Myocyte (in vitro differentiated cells): ENCODE results near the gene GLMP. TPM values are rescaled to one million over a fixed set of nuclear protein-coding genes. Genes with fewer than 3 reads are reported as not detected.
"Not testable (repeated sequence)": the region's sequence is repeated elsewhere in the genome, so short reads cannot be mapped to it uniquely, and the experiment has no call there.

Experiments
- DNase-seq: peaks from one replicate; pipeline ENCODE4 v3.0.0-alpha.2; 2012; ENCODE audit warnings: low read depth
- polyA plus RNA-seq: library from polyadenylated mRNA; unstranded; fragments of >200 nt; gene quantifications from one replicate; pipeline ENCODE4 v1.2.1, GENCODE V29; 2012; ENCODE audit warnings: missing spikeins
- total RNA-seq: library from RNA; depleted of rRNA; stranded (reverse); fragments of >200 nt; gene quantifications from 2 replicates; pipeline ENCODE4 v1.2.3, GENCODE V29; 2014

The GLMP gene, protein sequence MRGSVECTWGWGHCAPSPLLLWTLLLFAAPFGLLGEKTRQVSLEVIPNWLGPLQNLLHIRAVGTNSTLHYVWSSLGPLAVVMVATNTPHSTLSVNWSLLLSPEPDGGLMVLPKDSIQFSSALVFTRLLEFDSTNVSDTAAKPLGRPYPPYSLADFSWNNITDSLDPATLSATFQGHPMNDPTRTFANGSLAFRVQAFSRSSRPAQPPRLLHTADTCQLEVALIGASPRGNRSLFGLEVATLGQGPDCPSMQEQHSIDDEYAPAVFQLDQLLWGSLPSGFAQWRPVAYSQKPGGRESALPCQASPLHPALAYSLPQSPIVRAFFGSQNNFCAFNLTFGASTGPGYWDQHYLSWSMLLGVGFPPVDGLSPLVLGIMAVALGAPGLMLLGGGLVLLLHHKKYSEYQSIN
- total RNA-seq, result 32.8 and 41.1 TPM in 2 replicates
- polyA plus RNA-seq, result 42.2 TPM

DNA sequence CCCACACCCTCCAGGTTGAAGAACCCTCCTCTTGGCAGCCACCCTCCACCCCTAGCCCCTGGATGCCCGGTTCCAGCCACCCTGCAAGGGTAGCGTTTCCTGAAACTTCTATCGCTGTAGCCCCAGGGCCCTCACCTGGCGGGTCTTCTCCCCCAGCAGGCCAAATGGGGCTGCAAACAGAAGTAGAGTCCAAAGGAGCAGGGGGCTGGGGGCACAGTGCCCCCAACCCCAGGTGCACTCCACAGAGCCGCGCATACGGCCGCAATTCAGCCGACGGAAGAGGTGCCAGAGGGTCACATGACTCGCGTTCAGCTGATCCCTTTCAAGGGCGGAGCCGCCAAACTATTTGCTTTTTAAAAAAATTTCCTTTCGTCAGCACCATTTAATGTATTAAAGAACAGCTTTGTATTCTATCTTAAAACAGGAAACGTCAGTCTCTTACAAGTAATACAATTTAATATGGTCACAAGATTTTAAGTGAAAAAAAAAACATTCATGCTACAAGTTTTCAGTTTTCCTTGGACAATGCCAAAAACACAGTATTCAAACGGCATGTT, at the start of gene GLMP:
Gene GLMP, minus strand, starts transcription at position 289 of the 557 bp plus-strand sequence. Its CDS starts 34 bp downstream, at position 255.
- peak; percentile 49 for DNase-seq

DNA sequence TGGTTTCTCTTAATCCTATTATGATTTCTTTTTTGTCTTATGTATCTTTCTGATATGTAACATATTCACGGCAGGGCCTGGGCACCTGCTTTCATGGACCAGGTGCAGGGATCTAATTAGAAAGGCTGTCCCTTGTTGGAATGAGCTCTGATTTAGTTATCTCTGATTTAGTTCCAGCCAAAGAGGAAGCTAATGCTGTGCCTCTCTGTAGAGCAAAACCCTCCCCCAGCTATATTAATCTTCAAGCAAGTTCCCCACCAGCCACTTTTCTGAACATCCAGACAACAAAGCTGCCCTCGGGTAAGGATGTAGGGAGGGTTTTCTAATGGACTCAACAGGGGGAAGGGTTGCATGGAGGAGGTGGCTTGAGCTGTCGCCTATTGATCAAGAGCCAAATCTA, 48.9 kb upstream of the GLMP start:
- peak; percentile 6 for DNase-seq

DNA sequence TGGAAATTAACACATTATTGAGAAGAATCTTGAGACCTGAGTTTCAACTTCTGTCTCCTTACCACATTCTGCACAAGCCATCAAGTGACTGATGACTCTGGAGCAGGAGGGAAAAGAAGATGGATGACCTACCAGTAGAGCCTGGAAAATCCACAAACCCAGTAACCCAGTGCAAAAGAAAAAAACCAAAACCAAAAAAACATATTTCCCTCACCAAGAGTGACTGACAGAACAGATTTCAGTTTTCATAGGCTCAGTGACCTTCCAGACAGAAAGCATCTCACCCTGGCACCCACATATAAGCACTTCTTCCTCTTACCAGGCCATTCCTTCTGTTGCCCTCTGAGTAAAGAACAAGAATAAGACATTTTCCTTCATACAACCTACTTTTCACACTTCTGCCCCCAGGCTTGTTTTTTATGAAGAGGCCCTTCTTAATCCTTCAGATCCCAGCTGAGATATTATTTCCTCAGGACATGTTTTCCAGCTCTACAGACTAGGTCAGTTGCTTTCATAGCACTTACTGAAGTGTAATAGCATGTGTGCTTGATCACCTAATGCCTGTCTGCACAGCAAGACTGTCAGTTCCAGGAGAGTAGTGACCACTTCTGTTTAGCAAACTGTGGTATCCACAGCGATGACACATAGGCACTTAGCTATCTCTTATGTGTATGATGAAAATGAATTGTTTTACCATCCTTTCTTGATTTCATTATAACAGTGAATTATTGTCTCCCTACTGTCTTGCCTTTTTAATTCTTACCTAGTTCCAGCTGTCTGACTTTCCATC, 46.9 kb upstream of the GLMP start:
- peak; percentile 10 for DNase-seq

DNA sequence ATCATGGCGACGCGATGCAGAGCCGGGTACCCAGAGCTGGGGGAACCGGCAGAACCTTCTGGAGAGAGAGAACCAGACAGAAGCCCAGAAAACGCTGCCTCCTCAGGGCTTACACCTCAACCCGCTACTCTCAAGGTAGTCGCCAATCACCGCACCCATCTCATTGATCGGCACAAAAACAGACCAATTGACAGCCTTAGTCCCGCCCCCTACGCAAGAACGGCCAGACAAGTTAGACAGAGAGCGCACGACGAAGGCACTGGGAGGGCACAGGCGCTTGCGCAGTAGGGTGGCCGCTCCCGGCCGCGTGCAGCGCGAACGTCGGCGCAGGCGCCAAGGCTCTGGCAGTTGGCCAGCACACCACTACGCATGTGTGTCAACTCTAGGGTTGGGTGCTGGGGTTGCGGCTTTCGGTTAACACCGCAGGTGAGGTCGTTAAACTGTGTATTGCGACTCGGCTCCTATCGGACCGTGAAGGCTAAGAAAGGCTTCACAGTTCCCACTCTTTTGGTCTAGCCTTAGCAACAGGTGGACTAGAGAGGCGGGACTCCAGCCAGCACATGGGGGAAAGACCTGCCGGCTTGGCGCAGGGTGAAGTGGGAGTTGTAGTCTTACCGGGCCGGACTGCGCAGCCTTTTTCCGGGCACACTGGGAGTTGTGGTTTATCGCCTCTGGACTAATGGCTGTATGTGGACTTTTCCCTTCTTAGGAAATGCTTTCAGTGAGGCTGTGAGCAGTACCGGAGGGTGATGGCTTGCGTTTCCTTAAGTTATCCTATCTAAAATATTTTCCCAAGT, 42.9 kb upstream of the GLMP start, which contains the start of the genes CCT3 and TSACC:
Gene CCT3, minus strand, starts transcription at position 113 of the 797 bp plus-strand sequence. Its CDS starts 108 bp downstream, at position 5.
Gene TSACC, plus strand, starts transcription at position 347 of the 797 bp plus-strand sequence. CDS start 1,232 bp downstream, outside the sequence.
- peak; percentile 100 for DNase-seq

DNA sequence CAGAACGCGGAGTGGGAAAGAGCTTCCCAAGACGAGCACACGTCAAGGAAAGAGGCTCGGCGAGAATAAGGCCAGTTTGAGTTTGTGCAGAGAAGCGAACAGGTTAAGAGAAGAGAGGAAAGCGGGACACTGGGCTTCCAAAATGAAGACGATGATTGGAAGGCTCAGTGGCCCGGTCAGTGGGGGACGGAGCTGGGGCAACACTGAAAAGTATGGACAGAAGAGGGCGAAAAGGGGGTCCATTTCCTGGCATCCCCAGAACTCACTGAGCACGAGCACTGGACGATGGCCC, 42.4 kb upstream of the GLMP start:
- DNase-seq, result no peak

DNA sequence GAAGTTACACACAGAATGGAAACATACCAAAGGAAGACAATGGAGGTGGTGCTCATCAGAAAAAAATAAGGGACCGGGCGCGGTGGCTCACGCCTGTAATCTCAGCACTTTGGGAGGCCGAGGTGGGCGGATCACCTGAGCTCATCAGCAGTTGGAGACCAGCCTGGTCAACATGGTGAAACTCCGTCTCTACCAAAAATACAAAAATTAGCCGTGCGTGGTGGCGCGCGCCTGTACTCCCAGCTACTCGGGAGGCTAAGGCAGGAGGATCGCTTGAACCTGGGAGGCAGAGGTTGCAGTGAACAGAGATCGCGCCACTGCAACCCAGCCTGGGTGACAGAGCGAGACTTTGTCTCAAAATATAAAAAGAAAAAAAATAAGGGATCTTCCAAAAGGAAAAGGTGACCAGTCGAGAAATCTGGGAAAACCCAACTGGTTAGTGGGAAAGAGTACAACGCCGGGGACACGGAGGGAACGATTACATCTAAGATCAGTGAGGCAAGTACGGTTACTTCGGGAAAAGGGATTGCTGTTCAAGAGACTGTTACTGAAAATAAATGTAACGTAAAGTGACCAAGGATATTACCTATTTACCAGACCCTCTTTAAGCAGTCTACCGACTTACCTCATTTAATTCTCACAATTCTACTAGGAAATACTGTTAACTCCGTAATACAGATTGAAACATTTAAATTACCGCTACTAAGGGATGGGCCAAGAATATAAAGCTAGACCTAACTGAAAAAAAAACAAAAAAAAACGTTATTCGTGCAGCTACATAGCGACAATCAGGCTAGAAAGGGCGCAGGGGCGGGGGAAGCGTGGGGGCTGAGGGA, 41.8 kb upstream of the GLMP start:
- no peak for DNase-seq

DNA sequence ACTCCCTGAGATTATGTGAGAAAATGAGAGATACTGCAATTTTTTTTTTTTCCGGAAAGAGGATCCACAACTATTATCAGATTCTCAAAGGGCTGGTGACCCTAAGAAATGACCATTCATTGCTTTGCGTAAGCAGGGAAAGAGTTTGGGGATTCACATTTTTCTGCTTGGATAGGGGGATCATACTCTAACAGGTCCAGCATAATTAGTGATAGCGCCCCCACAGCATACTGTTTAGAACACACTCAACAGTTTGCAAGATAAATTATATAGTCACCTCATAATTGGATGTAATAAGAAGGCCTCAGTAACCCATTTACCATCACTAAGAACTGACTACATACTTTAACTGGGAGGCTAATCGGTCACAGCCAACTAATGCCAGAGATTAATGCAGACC, 40.8 kb upstream of the GLMP start:
- DNase-seq, result no peak

DNA sequence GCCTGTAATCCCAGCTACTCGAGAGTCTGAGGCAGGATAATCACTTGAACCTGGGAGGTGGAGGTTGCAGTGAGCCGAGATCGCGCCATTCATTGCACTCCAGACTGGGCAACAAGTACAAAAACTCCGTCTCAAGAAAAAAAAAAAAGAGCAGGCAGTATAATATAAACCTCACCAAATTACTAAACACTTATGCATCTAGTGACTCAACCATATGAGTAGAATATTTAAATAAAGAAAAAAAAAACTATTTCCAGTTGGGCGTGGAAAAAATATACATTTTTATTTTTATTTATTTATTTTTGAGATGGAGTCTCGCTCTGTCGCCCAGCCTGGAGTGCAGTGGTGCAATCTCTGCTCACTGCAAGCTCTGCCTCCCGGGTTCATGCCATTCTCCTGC, 27.7 kb upstream of the GLMP start:
- not testable (repeated sequence) for DNase-seq

DNA sequence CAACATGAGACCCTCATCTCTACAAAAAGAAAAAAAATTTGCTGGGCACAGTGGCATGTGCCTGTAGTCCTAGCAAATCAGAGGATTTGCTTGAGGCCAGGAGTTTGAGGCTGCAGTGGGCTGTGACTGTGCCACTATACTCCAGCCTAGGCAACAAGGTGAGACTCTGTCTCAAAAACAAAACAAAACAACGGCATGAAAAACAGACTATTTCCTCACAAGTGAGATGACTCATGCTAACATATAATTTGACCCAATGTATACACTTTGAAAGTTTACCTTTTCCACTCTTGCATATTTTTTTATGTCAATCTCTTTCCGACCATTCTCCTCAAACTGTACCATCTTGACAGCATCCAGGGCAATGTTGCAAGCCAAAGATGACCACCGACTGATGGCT, 25.1 kb upstream of the GLMP start:
- DNase-seq, result no peak

DNA sequence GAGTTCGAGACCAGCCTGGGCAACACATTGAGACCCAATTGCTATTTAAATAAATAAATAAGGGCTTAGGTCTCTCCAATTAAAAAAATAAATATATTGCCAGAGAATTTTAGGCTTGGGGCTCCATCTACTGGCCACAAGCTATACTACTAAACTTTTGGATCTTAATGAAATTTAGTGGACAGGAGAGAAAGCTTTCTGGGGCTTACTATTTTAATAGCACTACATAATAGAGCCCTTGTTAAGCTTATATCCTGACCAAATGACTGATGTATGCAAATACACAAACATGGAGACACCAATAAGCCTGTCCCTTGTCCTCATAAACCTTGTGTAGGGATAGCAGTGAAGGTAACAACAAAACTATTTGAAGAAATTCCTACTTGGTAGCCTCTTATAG, 24.2 kb upstream of the GLMP start:
- DNase-seq, result peak; percentile 45

DNA sequence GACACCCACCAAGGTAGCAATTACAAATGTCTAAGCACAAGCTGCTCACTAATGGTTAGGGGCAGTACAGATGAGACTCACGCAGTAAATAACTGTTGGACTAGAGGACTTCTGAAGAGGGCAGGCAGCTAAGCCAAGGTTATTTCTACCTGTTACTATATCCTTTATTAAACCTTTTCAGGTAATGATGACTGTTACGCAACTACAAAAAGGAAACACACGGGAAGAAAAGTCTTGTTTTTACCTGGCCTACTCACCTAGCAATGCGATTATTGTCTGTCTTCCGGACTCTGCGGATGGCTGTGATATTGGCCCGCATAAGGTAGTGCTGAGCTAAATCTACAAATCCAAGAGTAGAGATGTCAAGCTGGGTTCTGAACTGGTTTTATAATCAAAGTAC, 21.4 kb upstream of the GLMP start:
- DNase-seq, result no peak

DNA sequence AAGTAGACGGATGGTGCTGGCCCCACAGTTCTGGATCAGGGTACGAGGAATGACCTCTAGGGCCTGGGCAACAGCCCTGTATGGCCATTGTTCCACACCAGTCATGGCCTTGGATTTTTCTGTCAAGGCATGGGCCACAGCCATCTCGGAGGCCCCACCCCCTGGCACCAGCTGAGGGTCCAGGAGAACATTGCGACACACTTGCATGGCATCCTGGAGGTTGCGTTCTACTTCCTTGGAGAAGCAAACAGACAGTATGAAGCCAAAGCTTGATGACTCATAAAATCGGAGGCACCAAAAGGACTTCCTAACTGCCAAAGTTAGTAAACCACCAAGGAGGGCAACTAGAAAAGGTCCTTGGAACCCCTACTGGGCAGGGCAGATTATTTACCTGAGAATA, 15.5 kb upstream of the GLMP start:
- DNase-seq, result peak; percentile 17

DNA sequence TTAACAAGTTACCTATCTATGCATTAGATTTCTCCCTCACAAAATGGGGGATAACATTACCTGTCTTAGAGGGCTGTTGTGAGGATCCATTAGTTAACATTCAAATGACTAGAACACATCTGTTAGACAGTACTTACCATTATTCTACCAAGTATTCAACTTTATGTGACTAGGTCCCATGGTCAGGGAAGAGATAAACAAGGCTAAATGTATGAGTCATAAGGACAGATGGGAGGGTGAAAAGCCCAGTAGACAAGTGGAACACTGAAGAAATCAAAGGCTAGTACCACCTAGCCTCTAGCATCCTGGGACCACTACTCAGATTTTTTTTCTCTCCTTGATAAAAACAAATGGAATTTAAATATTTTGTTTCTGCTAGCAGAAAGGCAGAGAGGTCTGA, 12.6 kb upstream of the GLMP start:
- DNase-seq, result no peak

DNA sequence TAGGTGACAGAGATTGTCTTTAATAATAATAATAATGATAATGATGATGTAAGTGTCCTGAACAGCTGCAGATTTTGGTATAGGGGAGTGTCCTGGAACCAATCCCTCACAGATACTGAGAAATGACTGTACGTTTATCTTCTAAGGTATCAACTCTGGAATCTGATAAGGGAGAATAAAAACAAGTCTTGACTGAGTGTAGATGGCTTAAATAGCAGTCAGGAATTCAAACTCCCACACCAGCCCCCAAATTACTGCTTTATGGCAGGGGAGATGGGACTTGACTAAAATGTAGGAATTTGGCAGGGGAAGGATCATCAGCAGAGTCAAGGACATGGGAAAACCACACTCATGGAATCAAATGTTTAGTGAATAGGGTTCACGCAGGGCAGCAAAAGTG, 9.7 kb upstream of the GLMP start:
- no peak for DNase-seq

DNA sequence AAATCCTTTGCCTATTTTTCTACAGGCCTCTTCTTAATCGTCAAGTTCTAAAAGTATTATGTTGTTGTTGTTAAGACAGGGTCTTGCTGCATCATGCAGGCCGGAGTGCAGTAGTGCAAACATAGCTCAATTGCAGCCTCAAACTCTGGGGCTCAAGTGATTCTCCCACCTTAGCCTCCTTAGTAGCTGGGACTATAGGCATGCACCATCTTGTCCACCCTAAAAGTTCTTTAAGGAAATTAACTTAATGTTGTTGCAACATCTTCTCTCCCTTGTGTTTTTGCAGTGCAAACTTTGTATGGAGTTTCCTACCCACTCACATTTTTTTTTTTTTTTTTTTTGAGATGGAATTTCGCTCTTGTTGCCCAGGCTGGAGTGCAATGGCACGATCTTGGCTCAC, 7.8 kb upstream of the GLMP start:
- DNase-seq, result no peak

DNA sequence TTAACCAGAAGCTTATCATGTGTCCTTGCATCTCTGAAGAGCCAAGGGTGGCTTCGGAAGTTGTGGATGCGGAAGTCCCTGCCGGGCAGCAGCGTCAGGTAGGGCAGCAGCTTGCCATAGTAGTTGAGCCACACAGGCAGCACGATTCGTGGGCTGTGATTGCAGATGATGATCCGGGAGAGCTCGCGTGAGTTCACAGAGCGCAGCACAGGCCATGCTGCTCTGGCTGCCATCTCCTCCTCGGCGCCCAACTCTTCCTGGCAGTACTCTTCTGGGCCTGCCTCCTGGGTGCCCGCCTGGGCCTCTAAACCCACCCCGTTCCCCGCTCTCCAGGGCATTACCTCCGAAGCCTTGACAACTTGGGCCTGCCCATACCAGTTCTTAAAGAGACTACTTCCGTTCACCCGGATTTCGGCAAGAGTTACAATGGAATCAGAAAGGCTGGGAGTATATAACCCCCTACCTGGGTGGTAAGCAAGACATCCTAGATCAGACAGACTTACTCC, 3.4 kb upstream of the GLMP start, which contains the start of gene VHLL:
Gene VHLL, minus strand, starts transcription at position 456 of the 506 bp plus-strand sequence. Its CDS starts 118 bp downstream, at position 338.
- no peak for DNase-seq

DNA sequence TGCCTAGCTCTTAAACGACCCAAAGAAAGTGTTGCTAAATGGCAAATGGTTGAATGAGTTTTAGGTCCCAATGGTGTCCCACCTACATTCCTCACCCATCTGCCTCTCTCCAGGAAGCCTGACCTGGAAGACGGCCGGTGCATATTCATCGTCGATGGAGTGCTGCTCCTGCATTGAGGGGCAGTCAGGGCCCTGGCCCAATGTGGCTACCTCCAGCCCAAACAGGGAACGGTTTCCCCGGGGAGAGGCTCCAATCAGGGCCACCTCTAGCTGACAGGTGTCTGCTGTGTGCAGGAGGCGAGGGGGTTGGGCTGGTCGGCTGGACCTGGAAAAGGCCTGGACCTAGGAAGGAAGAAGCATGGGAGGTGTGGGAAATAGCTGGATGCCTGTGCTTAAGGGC, 1.6 kb downstream of the GLMP start:
- DNase-seq, result no peak

DNA sequence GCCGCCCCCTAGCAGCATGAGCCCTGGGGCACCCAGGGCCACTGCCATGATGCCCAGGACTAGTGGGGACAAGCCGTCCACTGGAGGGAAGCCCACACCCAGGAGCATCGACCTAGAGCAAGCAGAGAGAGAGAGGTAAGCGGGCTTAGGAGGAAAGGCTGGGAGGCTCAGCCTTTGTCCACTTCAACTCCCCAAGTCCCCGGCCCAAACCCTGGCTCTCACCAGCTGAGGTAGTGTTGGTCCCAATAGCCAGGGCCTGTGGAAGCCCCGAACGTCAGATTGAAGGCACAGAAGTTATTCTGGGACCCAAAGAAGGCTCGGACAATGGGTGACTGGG, 2.4 kb downstream of the GLMP start:
- no peak for DNase-seq

DNA sequence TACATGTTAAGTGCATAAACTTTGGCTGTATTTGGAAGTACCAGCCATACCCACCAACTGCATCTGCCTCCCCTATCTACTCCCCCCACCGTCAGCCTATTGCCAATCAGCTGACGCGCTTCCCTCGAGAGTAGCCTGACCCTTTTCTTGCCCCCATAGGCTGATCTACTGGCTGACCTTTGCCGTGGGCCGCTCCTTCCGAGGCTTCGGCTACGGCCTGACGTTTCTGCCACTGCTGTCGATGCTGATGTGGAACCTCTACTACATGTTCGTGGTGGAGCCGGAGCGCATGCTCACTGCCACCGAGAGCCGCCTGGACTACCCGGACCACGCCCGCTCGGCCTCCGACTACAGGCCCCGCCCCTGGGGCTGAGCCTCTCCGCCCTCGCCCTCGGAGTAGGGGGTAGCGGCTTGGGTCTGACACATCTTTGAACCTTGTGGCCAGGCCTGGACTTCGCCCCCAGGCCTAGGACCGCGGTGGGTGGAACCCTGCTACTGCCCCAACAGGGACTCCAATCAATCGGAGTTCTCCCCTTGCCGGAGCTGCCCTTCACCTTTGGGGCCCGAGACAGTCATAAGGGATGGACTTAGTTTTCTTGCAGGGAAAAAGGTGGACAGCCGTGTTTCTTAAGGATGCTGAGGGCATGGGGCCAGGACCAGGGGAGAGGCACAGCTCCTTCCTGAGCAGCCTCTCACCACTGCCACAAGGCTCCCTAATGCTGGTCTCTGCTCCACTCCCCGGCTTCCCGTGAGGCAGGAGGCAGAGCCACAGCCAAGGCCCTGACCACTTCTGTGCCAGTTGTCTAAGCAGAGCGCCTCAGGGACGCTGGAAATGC, 4.0 kb downstream of the GLMP start:
- DNase-seq, result peak; percentile 68
